Tibial artery (tissue), 4 donors: ENCODE results near the gene HIVEP1.

Source experiments
- DNase-seq, 2 donors: peaks; one replicate each; pipeline ENCODE4 v3.0.0-alpha.2; 2019
- H3K27ac ChIP-seq, 2 donors: fragments of 200-600 bp; sonication (generic) in 1 of 2; 1 replicate in 1 of 2; 2 replicates in 1 of 2; pipeline ENCODE4 v1.5.1; 2018 to 2019; ENCODE audit warnings: mild to moderate bottlenecking in 1 of 2
- H3K27me3 ChIP-seq, 2 donors: fragments of 200-600 bp; sonication (generic) in 1 of 2; one replicate each; pipeline versions ENCODE4 v1.5.1 to v1.6.0; 2016 to 2019
- H3K36me3 ChIP-seq, 3 donors: fragments of 200-600 bp; sonication (generic) in 2 of 3; one replicate each; pipeline ENCODE4 v1.5.1; 2016 to 2019; ENCODE audit warnings: mild to moderate bottlenecking in 2 of 3
- H3K4me1 ChIP-seq, 4 donors: fragments of 200-600 bp; sonication (generic) in 2 of 4; 1 replicate in 3 of 4; 2 replicates in 1 of 4; pipeline ENCODE4 v1.5.1; 2016 to 2019
- H3K4me3 ChIP-seq, 2 donors: fragments of 200-600 bp; sonication (generic) in 1 of 2; 1 replicate in 1 of 2; 2 replicates in 1 of 2; pipeline ENCODE4 v1.5.1; 2018 to 2019; ENCODE audit warnings: mild to moderate bottlenecking in 2 of 2
- H3K9me3 ChIP-seq, 3 donors: fragments of 200-600 bp; sonication (generic) in 1 of 3; one replicate each; pipeline ENCODE4 v1.5.1; 2016 to 2019
- intact Hi-C: fragments of 100-400 bp; cut with DNase I; formaldehyde crosslinking; loops from one replicate; pipeline ENCODE4 v1.15.0; 2023; ENCODE audit warnings: low total_unique reads
- TF ChIP-seq, protein P1 (sequence below), 2 experiments: fragments of 200-600 bp in 1 of 2; fragments of 450-650 bp in 1 of 2; IDR thresholded peaks; one replicate each; pipeline ENCODE4 v1.5.1; 2017 to 2019; ENCODE audit warnings: antibody characterized with exemption in 2 of 2, mild to moderate bottlenecking in 1 of 2, moderate library complexity in 1 of 2

The HIVEP1 gene

DNA sequence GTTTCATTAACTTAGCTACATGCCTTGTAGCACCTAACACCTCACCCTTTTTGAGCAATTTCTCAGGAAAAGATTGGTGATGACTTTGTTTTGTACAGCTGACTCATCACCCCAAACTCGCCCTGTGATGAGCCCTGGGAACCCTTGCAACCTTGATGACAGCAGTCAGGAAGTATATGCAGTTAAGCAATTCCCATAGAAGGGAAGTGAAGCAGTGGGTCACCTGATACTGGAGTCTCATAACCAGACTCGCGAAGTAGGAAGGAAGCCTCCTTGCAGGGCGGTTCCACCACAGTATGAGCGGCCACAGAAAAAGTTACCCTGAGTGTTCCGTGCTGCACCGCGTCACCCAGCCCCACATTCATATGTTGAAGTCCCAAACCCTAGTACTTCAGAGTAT lies 196.1 kb downstream of the HIVEP1 start:
- TF ChIP-seq, protein P1, sequence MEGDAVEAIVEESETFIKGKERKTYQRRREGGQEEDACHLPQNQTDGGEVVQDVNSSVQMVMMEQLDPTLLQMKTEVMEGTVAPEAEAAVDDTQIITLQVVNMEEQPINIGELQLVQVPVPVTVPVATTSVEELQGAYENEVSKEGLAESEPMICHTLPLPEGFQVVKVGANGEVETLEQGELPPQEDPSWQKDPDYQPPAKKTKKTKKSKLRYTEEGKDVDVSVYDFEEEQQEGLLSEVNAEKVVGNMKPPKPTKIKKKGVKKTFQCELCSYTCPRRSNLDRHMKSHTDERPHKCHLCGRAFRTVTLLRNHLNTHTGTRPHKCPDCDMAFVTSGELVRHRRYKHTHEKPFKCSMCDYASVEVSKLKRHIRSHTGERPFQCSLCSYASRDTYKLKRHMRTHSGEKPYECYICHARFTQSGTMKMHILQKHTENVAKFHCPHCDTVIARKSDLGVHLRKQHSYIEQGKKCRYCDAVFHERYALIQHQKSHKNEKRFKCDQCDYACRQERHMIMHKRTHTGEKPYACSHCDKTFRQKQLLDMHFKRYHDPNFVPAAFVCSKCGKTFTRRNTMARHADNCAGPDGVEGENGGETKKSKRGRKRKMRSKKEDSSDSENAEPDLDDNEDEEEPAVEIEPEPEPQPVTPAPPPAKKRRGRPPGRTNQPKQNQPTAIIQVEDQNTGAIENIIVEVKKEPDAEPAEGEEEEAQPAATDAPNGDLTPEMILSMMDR (IDR thresholded peaks at IDR 0.05): no peak
- Histone ChIP-seq H3K9me3 (no peaks in the 10 kb centered on the region), H3K36me3 (no peaks in the 10 kb centered on the region), H3K27ac (no peak overlapping the region), H3K4me3 (no peak overlapping the region), H3K27me3 (no peaks in the 10 kb centered on the region), H3K4me1 (peaks cover 0 to 11% (median 2%) of the 10 kb centered on the region in 4 donors)
- intact Hi-C loops: no loop called here
- peak; percentile 20 to 68 for DNase-seq

DNA sequence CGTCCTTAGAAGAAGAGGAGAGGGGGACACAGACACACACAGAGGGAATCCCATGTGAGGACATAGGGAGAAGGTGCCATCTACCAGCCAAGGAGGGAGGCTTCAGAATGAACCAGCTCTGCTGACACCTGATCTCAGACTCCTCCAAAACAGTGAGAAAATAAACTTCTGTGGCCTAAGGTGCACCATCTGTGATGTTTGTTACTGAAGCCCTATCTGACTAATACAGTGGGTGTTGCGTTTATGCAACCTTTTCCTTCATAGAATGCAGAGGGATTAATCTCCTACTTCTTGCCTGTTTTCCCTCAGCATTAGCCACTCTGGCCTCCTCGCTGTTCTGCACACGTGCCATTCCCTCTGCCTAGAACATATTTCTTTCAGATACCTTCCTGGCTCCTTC lies 196.6 kb downstream of the HIVEP1 start:
- Histone ChIP-seq H3K36me3 (no peaks in the 10 kb centered on the region), H3K4me1 (peaks cover 0 to 6% (median 0%) of the 10 kb centered on the region in 4 donors), H3K27ac (no peak overlapping the region), H3K4me3 (no peak overlapping the region), H3K9me3 (no peaks in the 10 kb centered on the region), H3K27me3 (no peaks in the 10 kb centered on the region)
- no peak for DNase-seq
- intact Hi-C loops: no loop called here
- TF ChIP-seq, protein P1 (IDR thresholded peaks at IDR 0.05): no peak
